ENCODE results near the gene B4GALNT4. TPM values are rescaled to one million over a fixed set of nuclear protein-coding genes. Genes with fewer than 3 reads are reported as not detected.

Gene B4GALNT4
- polyA plus RNA-seq, 2 of the 4 experiments (the other 2 are of a cell fraction): 5.3 to 27.5 TPM

DNA sequence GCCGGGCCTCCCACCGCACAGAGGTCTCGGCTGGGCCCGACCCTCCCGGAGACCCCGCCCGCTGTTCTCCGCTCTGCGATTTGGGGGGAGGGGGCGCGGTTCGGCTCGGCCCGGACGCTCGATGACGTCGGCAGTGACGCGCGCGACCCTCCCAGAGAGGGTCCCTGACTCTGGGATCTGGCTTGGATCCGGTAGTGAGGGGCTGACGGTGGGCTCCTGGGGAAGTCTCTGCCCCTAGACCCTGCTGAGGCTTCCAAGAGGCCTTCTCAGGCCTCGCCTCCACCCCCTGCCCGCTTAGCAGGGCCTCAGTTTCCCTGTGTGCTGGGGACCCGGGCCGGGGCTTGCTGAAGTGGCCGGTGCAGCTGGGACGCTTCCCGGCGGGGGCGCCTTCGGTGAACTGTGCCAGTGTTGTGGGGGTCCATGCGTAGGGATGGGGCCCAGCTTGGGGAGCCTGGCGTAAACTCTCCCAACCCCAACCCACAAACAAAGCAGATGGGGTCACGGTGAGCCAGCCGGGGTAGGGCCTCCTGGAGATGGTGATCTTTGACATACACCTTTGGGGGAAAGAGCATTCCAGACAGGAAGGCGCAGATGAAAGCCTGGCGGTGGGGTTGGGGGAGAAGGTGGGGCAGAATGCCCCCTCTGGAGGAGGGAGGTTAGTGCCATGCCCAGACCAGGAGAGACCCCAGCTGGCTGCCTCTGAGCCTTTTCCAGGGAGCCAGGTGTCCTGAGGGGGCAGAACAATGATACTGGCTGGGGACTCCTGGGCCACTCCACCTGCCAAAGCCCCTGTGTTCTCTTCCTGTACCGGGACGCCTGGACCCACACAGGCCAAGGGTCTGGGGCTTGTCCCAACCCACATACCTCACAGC is 1.0 kb downstream of the B4GALNT4 start (continued):
- TF ChIP-seq ZFP36 (IDR thresholded peaks at IDR 0.05; ENCODE audit: borderline replicate concordance, partially characterized antibody) (no peak), RFX5 (IDR thresholded peaks at IDR 0.05) (no peak)

DNA sequence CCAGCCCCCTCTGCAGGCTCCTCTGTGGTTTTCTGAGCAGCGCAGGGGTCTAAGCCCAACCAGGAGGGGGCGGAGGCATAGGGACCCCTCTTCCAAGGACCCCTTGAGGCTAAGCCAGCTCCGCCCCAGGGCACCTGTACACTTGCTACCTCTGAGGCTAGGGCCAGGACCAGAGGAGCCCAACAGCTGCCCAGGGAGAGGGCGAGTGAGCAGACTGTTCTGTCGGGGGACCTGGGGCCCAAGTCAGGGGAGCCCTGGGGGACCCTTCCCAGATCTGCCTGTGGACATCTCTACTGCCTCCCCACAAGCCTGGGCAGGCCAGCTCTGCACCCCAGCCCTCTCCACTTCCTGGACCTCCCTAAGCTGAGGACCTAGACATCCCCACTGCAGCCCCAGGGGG is 1.8 kb downstream of the B4GALNT4 start:
- peak in 1 of 2 experiments; percentile 3; a peak in 1 of 6 replicates for ATAC-seq
- no peak overlapping the region for H3K27ac ChIP-seq
- WGBS (ENCODE audit: missing lambda C conversion rate): 100% methylated on average over 3 of the region's 5 CpGs
- H3K4me2 ChIP-seq: no peak overlapping the region
- peaks cover 16% of the 10 kb centered on the region; the same call in 2 of the 3 replicates for H3K4me1 ChIP-seq
- no peaks in the 10 kb centered on the region for H3K9me3 ChIP-seq
- TF ChIP-seq, protein P1, sequence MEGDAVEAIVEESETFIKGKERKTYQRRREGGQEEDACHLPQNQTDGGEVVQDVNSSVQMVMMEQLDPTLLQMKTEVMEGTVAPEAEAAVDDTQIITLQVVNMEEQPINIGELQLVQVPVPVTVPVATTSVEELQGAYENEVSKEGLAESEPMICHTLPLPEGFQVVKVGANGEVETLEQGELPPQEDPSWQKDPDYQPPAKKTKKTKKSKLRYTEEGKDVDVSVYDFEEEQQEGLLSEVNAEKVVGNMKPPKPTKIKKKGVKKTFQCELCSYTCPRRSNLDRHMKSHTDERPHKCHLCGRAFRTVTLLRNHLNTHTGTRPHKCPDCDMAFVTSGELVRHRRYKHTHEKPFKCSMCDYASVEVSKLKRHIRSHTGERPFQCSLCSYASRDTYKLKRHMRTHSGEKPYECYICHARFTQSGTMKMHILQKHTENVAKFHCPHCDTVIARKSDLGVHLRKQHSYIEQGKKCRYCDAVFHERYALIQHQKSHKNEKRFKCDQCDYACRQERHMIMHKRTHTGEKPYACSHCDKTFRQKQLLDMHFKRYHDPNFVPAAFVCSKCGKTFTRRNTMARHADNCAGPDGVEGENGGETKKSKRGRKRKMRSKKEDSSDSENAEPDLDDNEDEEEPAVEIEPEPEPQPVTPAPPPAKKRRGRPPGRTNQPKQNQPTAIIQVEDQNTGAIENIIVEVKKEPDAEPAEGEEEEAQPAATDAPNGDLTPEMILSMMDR (IDR thresholded peaks at IDR 0.05): no peak
- TF ChIP-seq CBX8 (IDR thresholded peaks at IDR 0.05) (no peak), HEYL (CRISPR knock-in tag; IDR thresholded peaks at IDR 0.05) (no peak), JUN (IDR thresholded peaks at IDR 0.05) (no peak), TP53 (CRISPR knock-in tag; IDR thresholded peaks at IDR 0.05) (no peak), PHF8 (IDR thresholded peaks at IDR 0.05; ENCODE audit: borderline replicate concordance, low read depth) (no peak), NR3C1 (IDR thresholded peaks at IDR 0.05) (no peak), JUNB (IDR thresholded peaks at IDR 0.05) (no peak), ZNF302 (CRISPR knock-in tag; IDR thresholded peaks at IDR 0.05) (no peak), MAFK (IDR thresholded peaks at IDR 0.05; ENCODE audit: partially characterized antibody) (no peak)
- TF ChIP-seq, protein P2, sequence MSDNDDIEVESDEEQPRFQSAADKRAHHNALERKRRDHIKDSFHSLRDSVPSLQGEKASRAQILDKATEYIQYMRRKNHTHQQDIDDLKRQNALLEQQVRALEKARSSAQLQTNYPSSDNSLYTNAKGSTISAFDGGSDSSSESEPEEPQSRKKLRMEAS (IDR thresholded peaks at IDR 0.05): no peak
- no peak for FAIRE-seq
- ChIA-PET POLR2A (interaction anchor here (0.9 kb wide), 1 partner anchor 164 kb away, joined by 3 read pairs; the partner anchor contains the start of genes BET1L and RIC8A), CTCF (interaction anchor here (1.3 to 2.9 kb wide), 3 partner anchors 9 to 148 kb away, joined by 3 to 10 read pairs (median 8); no protein-coding TSS in a partner anchor)
- no peak for DNase-seq (ENCODE audit: low read depth in 1 of 2, low spot score in 1 of 2)
- no peak overlapping the region for H3K4me3 ChIP-seq

DNA sequence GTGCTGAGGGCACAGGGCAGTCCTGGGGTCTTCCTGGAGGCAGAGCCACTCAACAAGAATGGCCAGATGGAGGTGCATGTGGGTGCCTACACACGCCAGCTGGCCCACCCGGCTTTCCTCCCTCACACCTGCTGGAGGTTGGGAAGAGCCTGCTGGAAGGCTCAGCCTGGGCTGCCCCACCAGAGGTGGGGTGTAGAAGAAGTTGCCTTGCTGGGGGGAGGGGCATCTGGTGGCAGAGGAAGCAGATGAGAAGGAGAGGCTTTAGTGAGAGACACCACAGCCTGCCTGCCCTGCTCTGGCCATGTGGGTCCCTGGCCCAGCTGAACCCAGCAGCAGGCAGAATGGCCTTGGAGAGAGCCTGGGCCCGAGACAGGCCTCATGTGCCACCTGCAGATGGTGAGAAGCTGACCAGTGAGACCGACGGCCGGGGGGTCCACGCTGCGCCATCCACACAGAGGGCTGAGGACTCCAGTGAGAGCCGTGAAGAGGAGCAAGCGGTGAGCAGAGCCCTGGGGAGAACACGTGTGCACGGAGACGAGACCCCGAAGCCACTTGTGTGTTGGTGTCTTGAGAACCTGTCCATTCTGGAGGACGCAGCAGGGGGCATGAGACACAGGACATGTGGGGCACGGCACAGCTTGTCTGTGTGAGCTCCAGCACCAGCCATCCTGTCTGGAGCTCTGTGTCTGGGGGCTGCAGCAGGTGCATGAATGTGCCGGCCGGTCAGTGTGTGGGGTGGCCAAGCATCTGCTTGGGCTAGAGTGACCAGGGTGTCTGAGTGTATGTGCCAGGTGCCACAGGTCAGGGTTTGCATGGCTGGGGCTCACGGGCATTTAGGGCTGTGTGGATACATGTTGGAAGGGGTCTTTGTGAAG is 2.7 kb downstream of the B4GALNT4 start:
- CTCF ChIA-PET: interaction anchor here (1.3 to 2.9 kb wide), 3 partner anchors 10 to 147 kb away, joined by 3 to 10 read pairs (median 8); no protein-coding TSS in a partner anchor
- Histone ChIP-seq H3K27ac (no peak overlapping the region), H3K4me2 (no peak overlapping the region), H3K4me1 (peaks cover 16% of the 10 kb centered on the region; the same call in 2 of the 3 replicates), H3K9me3 (no peaks in the 10 kb centered on the region), H3K4me3 (no peak overlapping the region)
- no peak for TF ChIP-seq RNF2 (IDR thresholded peaks at IDR 0.05; ENCODE audit: borderline replicate concordance, low read depth)
- WGBS (ENCODE audit: missing lambda C conversion rate): 88% methylated on average over 19 of the region's 19 CpGs
- peak in 1 of 2 experiments; percentile 4; a peak in 2 of 6 replicates for ATAC-seq
- POLR2A ChIA-PET: interaction anchor here (0.9 kb wide), 1 partner anchor 165 kb away, joined by 3 read pairs; the partner anchor contains the start of genes BET1L and RIC8A
- DNase-seq (ENCODE audit: low read depth in 1 of 2, low spot score in 1 of 2): no peak
- FAIRE-seq: no peak
